ENCODE measurements around the gene TPX2.
A peak's percentile ranks its signal among the peaks of the same experiment; 100 is the strongest.

The TPX2 gene

GRCh38 chr20:31700747-31701146, 38.3 kb upstream of the TPX2 start:
- no peak for DNase-seq (ENCODE audit: low read depth)
- TF ChIP-seq CTCF (conservative IDR thresholded peaks at IDR 0.05; ENCODE audit: low read depth, low read length): no peak

GRCh38 chr20:31701591-31701990, 37.5 kb upstream of the TPX2 start:
- H3K4me3 ChIP-seq (ENCODE audit: low read depth, low read length): no peak overlapping the region
- DNase-seq (ENCODE audit: low read depth): no peak
- TF ChIP-seq CTCF (conservative IDR thresholded peaks at IDR 0.05; ENCODE audit: low read depth, low read length): no peak

More at GRCh38 chr20:31700747-31701146, 38.3 kb upstream of the TPX2 start:
- no peak overlapping the region for H3K4me3 ChIP-seq (ENCODE audit: low read depth, low read length)

GRCh38 chr20:31704225-31705119, 34.6 kb upstream of the TPX2 start:
- TF ChIP-seq CTCF (conservative IDR thresholded peaks at IDR 0.05; ENCODE audit: low read depth, low read length): no peak
- no peak overlapping the region for H3K4me3 ChIP-seq (ENCODE audit: low read depth, low read length)
- DNase-seq (ENCODE audit: low read depth): peak; percentile 66

DNA sequence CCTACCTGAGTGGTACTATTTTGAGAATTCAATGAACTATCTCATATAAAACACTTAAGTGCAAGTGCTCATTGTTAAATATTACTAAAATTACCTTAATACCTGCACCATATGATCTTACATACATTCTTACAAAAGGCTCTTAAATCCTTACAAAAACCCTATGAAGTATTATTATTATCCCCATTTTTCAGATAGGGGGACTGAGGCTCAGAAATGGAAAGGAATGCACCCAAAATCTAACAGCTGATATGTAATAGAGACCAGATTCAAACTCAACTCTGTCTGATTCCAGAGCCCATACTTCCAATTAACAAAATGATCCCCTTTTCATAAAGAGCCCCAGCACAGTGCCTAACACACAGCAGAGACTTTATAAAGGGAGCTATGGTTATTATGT, 33.9 kb upstream of the TPX2 start:
- H3K4me3 ChIP-seq (ENCODE audit: low read depth, low read length): no peak overlapping the region
- TF ChIP-seq CTCF (conservative IDR thresholded peaks at IDR 0.05; ENCODE audit: low read depth, low read length): no peak
- no peak for DNase-seq (ENCODE audit: low read depth)

DNA sequence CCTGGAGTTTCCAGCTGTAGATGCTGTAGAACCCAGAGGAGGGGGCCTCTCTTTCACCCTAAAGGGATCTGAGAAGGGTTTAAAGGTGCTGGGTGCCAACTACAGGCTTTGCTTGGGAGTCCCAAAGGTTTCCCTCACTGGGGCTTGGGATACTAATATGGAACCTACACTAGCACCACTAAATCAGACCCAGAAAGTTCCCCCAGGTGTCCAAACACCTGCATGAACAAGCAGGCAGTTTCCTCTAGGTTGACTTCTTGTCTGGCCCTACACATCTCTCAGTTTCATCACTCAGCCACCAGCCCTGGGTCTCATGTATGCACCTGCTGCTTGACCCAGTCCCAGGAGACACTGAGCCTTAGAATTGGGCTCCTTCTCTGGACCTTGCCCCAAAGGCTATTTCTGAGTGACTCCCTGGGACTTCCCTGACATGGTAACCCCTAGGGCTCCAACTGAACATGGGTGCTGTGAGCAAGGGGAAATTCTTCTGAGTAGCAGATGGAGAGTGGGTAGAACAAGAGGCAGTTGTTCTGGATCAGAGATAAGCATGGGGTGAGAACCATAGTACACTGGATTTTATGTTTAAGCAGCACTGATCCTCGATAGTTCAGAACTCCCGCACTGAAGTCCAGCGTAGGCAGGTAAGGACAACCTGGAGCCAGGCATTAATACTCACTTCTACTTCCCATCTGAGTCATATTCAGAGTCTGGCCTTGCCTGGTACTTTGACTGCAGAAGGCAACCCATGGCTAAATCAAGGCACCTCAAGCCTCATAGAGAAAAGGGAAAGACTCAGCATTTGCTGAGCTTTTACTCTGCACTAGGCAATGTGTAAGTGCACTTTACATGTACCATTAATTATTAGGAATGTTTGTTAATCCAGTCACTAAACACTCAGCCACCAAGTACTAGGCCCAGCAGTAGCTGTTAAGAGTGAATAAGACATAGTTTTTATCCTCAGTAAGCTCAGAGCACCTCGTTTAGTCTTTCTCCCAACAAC, 33.2 kb upstream of the TPX2 start:
- TF ChIP-seq CTCF (conservative IDR thresholded peaks at IDR 0.05; ENCODE audit: low read depth, low read length): no peak
- DNase-seq (ENCODE audit: low read depth): no peak
- H3K4me3 ChIP-seq (ENCODE audit: low read depth, low read length): no peak overlapping the region

- TF ChIP-seq CTCF (conservative IDR thresholded peaks at IDR 0.05; ENCODE audit: low read depth, low read length): no peak
- H3K4me3 ChIP-seq (ENCODE audit: low read depth, low read length): no peak overlapping the region
- DNase-seq (ENCODE audit: low read depth): no peak
Observed at GRCh38 chr20:31706607-31707257, 32.4 kb upstream of the TPX2 start.

Data from choroid plexus epithelial cell (primary cell).